ENCODE data around the gene FCRLA. TPM values are rescaled to one million over a fixed set of nuclear protein-coding genes. Genes with fewer than 3 reads are reported as not detected.

The FCRLA gene
- polyA plus RNA-seq, 1 experiment: 2.0 TPM

DNA sequence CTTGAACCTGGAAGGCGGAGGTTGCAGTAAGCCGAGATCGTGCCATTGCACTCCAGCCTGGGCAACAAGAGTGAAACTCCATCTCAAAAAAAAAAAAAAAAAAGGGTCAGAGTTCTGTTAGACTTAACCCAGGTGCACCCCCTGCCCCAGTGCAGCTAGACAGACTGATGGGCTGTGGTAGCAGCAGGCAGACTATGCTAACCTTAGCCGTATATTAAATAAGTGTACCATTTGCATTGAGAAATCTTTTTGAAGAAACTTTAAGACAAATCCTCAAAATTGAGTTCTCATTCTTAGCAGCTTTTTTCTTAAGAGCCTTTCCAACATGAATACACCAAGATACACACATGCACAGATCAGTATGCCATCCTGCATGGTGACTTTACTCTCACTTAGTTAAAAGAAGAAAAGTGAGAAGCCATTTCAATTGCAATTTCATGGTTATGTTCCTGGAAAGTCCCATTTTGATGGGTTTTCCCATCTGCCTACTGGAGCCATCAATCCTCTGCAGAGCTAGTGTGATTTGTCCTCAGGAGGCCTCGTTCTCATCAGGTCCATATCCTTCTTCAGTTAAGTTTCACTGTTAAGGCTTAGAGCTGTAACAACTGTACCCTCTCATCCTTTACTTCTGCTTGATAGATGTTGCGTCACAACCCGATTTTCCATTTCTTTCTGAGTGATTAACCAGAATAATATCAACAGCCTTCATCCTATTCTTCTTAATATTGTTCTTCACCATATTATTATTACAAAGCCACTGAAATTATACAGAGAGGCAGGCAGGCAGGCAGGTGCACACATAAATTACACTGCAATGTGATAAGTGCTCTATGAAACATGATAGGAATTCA is 21.6 kb downstream of the FCRLA start:
- Histone ChIP-seq H3K36me3 (ENCODE audit: control insufficient read depth, insufficient read depth, low read length) (no peaks in the 10 kb centered on the region), H3K4me3 (ENCODE audit: low read depth, low read length) (no peak overlapping the region), H3K27me3 (ENCODE audit: control insufficient read depth, insufficient read depth, low read length) (no peaks in the 10 kb centered on the region)
- ChIA-PET CTCF (no interaction called here), POLR2A (no interaction called here)
- TF ChIP-seq CTCF (IDR thresholded peaks at IDR 0.05; ENCODE audit: insufficient read depth, low read depth, low read length): no peak
- DNase-seq (ENCODE audit: low read depth): no peak

GRCh38 chr1:161730050-161730564 is 23.1 kb downstream of the FCRLA start:
- TF ChIP-seq CTCF (IDR thresholded peaks at IDR 0.05; ENCODE audit: insufficient read depth, low read depth, low read length): no peak
- Histone ChIP-seq H3K27me3 (ENCODE audit: control insufficient read depth, insufficient read depth, low read length) (no peaks in the 10 kb centered on the region), H3K36me3 (ENCODE audit: control insufficient read depth, insufficient read depth, low read length) (no peaks in the 10 kb centered on the region), H3K4me3 (ENCODE audit: low read depth, low read length) (no peak overlapping the region)
- ChIA-PET POLR2A (no interaction called here), CTCF (interaction anchor here (1.5 kb wide), 1 partner anchor 10 kb away, joined by 3 read pairs; no protein-coding TSS in a partner anchor)
- DNase-seq (ENCODE audit: low read depth): no peak

GRCh38 chr1:161731241-161731640 is 24.2 kb downstream of the FCRLA start:
- Histone ChIP-seq H3K36me3 (ENCODE audit: control insufficient read depth, insufficient read depth, low read length) (no peaks in the 10 kb centered on the region), H3K4me3 (ENCODE audit: low read depth, low read length) (no peak overlapping the region), H3K27me3 (ENCODE audit: control insufficient read depth, insufficient read depth, low read length) (no peaks in the 10 kb centered on the region)
- DNase-seq (ENCODE audit: low read depth): no peak
- CTCF ChIA-PET: no interaction called here
- POLR2A ChIA-PET: no interaction called here
- TF ChIP-seq CTCF (IDR thresholded peaks at IDR 0.05; ENCODE audit: insufficient read depth, low read depth, low read length): no peak

DNA sequence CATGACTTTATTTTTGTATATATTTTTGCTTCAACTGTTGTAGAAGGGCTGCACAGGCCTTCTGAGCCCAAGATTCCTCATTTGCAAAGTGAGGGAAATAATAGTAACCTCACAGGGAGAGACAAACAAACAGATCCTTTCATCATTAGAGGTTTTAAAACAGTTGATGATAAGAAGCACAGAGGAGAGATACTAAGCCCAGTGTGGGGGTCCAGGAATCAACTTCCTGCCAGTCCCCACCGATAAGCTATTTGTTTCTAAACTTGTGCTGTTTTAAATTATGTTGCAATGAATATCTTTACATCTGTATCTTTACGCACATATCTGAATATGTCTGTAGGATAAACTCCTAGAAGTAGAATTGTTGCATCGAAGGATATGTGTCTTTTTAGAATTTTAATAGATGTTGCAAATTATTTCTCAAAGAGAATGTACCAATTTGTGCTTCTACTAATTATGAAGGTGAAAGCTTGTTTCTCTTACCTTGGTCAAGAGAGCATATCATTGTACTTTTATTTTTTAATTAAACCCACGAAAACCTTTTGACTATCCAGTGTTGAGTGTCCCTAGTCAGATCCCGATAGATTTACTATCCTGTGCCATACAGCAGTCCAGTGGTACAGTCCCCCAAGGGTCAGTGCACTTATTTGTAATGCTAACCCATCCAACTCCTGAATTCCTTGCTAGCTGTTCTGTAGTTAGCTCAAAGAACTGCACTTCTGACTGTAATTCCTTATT is 25.1 kb downstream of the FCRLA start:
- ChIA-PET POLR2A (no interaction called here), CTCF (interaction anchor here (0.8 to 1.3 kb wide), 3 partner anchors 9 to 12 kb away, joined by 3 read pairs; no protein-coding TSS in a partner anchor)
- Histone ChIP-seq H3K27me3 (ENCODE audit: control insufficient read depth, insufficient read depth, low read length) (no peaks in the 10 kb centered on the region), H3K4me3 (ENCODE audit: low read depth, low read length) (no peak overlapping the region), H3K36me3 (ENCODE audit: control insufficient read depth, insufficient read depth, low read length) (no peaks in the 10 kb centered on the region)
- TF ChIP-seq CTCF (IDR thresholded peaks at IDR 0.05; ENCODE audit: insufficient read depth, low read depth, low read length): no peak
- no peak for DNase-seq (ENCODE audit: low read depth)

DNA sequence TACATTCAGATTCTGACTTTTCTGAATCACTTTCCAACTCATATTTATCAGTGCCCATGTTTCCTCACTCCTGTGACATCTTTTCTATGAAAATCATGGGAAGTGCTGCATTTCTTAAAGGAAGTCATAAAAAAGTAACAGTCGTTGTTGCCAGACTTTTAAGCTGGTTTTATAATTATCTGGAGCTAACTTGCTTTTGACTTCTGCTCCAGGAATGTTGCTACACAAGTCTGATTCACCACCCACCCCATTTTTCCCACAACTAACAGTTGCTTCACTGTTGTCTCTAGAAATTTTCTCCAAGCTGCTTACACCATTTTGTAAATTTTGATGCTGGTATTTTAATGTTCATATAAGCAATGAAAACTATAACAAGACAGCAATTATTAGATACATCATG is 26.5 kb downstream of the FCRLA start:
- TF ChIP-seq CTCF (IDR thresholded peaks at IDR 0.05; ENCODE audit: insufficient read depth, low read depth, low read length): no peak
- Histone ChIP-seq H3K36me3 (ENCODE audit: control insufficient read depth, insufficient read depth, low read length) (no peaks in the 10 kb centered on the region), H3K4me3 (ENCODE audit: low read depth, low read length) (no peak overlapping the region), H3K27me3 (ENCODE audit: control insufficient read depth, insufficient read depth, low read length) (no peaks in the 10 kb centered on the region)
- DNase-seq (ENCODE audit: low read depth): peak; percentile 90
- CTCF ChIA-PET: interaction anchor here (0.9 to 1.4 kb wide), 5 partner anchors 9 to 351 kb away, joined by 3 to 5 read pairs (median 3); no protein-coding TSS in a partner anchor
- POLR2A ChIA-PET: no interaction called here
